K562 (cell line): Measurements from ENCODE around the gene FSTL4. TPM values are rescaled to one million over a fixed set of nuclear protein-coding genes. Genes with fewer than 3 reads are reported as not detected.
A peak's percentile ranks its signal among the peaks of the same experiment; 100 is the strongest.

Source experiments
- CCNT2 ChIP-seq: IDR thresholded peaks from 2 replicates; pipeline ENCODE4 v1.6.1; 2011; ENCODE audit warnings: borderline replicate concordance, low read depth, mild to moderate bottlenecking, moderate library complexity, mixed read lengths, low read length; ENCODE audit not compliant: insufficient read length; ENCODE audit errors: extremely low read depth
- CREB1 ChIP-seq, 2 experiments: sonication (generic) in 1 of 2; formaldehyde crosslinking in 1 of 2; IDR thresholded peaks; 2 replicates each; pipeline versions ENCODE4 v1.6.1 to v1.8.0; 2012 to 2022; ENCODE audit warnings: inconsistent platforms in 1 of 2, mild to moderate bottlenecking in 1 of 2, missing genetic modification reagents in 1 of 2, moderate library complexity in 1 of 2
- HDAC1 ChIP-seq, 2 experiments: fragments of 450-650 bp; IDR thresholded peaks; 2 replicates each; pipeline ENCODE4 v1.6.1; 2016 to 2017; ENCODE audit warnings: inconsistent platforms in 1 of 2, mild to moderate bottlenecking in 1 of 2, moderate library complexity in 1 of 2
- JUND ChIP-seq, 2 experiments: IDR thresholded peaks; 2 replicates in 1 of 2; 3 replicates in 1 of 2; pipeline ENCODE4 v1.6.1; 2011; ENCODE audit warnings: borderline replicate concordance in 2 of 2, low read depth in 2 of 2, low read length in 2 of 2, improper control_type of control experiment in 1 of 2, missing biosample characterization in 1 of 2, missing genetic modification characterization in 1 of 2, missing genetic modification reagents in 1 of 2
- NR2F6 ChIP-seq: fragments of 450-650 bp; formaldehyde crosslinking; IDR thresholded peaks from 2 replicates; pipeline ENCODE4 v1.4.0; 2020; ENCODE audit warnings: mild to moderate bottlenecking
- SETDB1 ChIP-seq: IDR thresholded peaks from one replicate; pipeline ENCODE4 v1.6.1; 2012; ENCODE audit warnings: low read length, control low read depth, inconsistent platforms
- SREBF2 ChIP-seq: sonication (generic); formaldehyde crosslinking; IDR thresholded peaks from 2 replicates; pipeline ENCODE4 v1.4.0; 2020; ENCODE audit warnings: mild to moderate bottlenecking, missing genetic modification reagents
- polyA plus RNA-seq, 8 experiments: library from polyadenylated mRNA; depleted of rRNA in 4 of 8; stranded (reverse) in 5 of 8; unstranded in 3 of 8; fragments of >200 nt; fragmentation: Nextera tagmentation in 2 of 8; fragmentation: Illumina TruSeq in 1 of 8; extraction: Ambion mirVana in 2 of 8; extraction: Trizol in 1 of 8; gene quantifications; 2 replicates each; pipeline versions ENCODE4 v1.2.1 to v1.2.3, GENCODE V29; 2011 to 2014; ENCODE audit warnings: inconsistent platforms in 1 of 8, missing spikeins in 1 of 8
- total RNA-seq, 7 experiments: library from RNA; depleted of rRNA in 6 of 7; stranded (reverse); fragments of >200 nt in 6 of 7; fragmentation: Illumina TruSeq in 2 of 7; extraction: Trizol in 2 of 7; gene quantifications; 2 replicates each; pipeline versions ENCODE4 v1.2.1 to v1.2.3, GENCODE V29; 2011 to 2021; ENCODE audit warnings: low replicate concordance in 1 of 7
- TF ChIP-seq, protein P1 (sequence below): fragments of 450-650 bp; IDR thresholded peaks from 2 replicates; pipeline ENCODE4 v1.6.1; 2016; ENCODE audit warnings: mild to moderate bottlenecking, moderate library complexity

FSTL4 gene
- total and polyA plus RNA-seq, 9 of the 15 experiments (the other 6 are each of a cell fraction or from before 2014, with no cell fraction given) = 0.08 to 0.18 (median 0.10) TPM; not detected in 5

DNA sequence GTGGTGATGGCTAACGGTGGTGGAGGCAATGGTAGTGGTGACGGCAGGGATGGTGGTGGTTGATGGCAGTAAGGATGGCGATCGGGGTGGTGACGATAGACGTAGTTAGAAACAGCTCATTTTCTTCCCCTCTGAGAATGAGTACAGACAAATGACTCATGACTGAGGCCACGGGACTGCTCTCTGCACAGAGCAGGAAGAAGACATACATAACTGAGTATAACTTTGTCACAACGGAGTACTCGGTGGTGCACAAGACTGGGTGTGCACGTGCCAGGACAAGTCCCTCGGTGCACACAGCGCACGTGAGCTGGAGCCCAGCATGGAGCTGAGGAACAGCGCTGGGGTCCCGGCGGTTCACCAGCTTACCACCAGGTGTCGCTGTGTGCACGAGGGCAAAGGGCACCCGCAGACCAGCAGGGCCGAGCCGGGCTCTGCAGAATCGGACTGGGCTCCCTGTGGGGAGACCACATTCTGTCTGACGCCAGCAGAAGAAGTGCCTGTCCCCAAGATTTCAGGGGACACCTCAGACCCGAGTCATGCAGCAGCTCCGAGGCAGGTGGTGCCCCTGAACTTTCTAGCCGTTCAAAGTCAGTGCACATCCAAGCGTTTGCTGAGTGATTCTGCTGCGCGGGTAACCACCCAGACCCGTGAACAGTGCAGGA lies 188.6 kb downstream of the FSTL4 start (continued):
- no peak for TF ChIP-seq CCNT2
- TF ChIP-seq JUND (IDR thresholded peaks at IDR 0.05; ENCODE audit: borderline replicate concordance, low read depth, low read length) = 0 out of 2 replicates have a peak, but pooled peaks have one; percentile 2
- no peak for TF ChIP-seq JUND (tag; IDR thresholded peaks at IDR 0.05; ENCODE audit: borderline replicate concordance, low read depth, low read length)
- TF ChIP-seq CREB1 (IDR thresholded peaks at IDR 0.05) = no peak
- no peak for TF ChIP-seq CREB1 (CRISPR knock-in tag; IDR thresholded peaks at IDR 0.05)
- no peak for TF ChIP-seq SETDB1
- TF ChIP-seq NR2F6 (CRISPR knock-in tag) = peak; percentile 94
- TF ChIP-seq SREBF2 = no peak
- TF ChIP-seq HDAC1 (IDR thresholded peaks at IDR 0.05) = no peak
- TF ChIP-seq, protein P1, sequence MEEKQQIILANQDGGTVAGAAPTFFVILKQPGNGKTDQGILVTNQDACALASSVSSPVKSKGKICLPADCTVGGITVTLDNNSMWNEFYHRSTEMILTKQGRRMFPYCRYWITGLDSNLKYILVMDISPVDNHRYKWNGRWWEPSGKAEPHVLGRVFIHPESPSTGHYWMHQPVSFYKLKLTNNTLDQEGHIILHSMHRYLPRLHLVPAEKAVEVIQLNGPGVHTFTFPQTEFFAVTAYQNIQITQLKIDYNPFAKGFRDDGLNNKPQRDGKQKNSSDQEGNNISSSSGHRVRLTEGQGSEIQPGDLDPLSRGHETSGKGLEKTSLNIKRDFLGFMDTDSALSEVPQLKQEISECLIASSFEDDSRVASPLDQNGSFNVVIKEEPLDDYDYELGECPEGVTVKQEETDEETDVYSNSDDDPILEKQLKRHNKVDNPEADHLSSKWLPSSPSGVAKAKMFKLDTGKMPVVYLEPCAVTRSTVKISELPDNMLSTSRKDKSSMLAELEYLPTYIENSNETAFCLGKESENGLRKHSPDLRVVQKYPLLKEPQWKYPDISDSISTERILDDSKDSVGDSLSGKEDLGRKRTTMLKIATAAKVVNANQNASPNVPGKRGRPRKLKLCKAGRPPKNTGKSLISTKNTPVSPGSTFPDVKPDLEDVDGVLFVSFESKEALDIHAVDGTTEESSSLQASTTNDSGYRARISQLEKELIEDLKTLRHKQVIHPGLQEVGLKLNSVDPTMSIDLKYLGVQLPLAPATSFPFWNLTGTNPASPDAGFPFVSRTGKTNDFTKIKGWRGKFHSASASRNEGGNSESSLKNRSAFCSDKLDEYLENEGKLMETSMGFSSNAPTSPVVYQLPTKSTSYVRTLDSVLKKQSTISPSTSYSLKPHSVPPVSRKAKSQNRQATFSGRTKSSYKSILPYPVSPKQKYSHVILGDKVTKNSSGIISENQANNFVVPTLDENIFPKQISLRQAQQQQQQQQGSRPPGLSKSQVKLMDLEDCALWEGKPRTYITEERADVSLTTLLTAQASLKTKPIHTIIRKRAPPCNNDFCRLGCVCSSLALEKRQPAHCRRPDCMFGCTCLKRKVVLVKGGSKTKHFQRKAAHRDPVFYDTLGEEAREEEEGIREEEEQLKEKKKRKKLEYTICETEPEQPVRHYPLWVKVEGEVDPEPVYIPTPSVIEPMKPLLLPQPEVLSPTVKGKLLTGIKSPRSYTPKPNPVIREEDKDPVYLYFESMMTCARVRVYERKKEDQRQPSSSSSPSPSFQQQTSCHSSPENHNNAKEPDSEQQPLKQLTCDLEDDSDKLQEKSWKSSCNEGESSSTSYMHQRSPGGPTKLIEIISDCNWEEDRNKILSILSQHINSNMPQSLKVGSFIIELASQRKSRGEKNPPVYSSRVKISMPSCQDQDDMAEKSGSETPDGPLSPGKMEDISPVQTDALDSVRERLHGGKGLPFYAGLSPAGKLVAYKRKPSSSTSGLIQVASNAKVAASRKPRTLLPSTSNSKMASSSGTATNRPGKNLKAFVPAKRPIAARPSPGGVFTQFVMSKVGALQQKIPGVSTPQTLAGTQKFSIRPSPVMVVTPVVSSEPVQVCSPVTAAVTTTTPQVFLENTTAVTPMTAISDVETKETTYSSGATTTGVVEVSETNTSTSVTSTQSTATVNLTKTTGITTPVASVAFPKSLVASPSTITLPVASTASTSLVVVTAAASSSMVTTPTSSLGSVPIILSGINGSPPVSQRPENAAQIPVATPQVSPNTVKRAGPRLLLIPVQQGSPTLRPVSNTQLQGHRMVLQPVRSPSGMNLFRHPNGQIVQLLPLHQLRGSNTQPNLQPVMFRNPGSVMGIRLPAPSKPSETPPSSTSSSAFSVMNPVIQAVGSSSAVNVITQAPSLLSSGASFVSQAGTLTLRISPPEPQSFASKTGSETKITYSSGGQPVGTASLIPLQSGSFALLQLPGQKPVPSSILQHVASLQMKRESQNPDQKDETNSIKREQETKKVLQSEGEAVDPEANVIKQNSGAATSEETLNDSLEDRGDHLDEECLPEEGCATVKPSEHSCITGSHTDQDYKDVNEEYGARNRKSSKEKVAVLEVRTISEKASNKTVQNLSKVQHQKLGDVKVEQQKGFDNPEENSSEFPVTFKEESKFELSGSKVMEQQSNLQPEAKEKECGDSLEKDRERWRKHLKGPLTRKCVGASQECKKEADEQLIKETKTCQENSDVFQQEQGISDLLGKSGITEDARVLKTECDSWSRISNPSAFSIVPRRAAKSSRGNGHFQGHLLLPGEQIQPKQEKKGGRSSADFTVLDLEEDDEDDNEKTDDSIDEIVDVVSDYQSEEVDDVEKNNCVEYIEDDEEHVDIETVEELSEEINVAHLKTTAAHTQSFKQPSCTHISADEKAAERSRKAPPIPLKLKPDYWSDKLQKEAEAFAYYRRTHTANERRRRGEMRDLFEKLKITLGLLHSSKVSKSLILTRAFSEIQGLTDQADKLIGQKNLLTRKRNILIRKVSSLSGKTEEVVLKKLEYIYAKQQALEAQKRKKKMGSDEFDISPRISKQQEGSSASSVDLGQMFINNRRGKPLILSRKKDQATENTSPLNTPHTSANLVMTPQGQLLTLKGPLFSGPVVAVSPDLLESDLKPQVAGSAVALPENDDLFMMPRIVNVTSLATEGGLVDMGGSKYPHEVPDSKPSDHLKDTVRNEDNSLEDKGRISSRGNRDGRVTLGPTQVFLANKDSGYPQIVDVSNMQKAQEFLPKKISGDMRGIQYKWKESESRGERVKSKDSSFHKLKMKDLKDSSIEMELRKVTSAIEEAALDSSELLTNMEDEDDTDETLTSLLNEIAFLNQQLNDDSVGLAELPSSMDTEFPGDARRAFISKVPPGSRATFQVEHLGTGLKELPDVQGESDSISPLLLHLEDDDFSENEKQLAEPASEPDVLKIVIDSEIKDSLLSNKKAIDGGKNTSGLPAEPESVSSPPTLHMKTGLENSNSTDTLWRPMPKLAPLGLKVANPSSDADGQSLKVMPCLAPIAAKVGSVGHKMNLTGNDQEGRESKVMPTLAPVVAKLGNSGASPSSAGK = 0 out of 2 replicates have a peak, but pooled peaks have one; percentile 32
